ENCODE results near the gene CGGBP1. TPM values are rescaled to one million over a fixed set of nuclear protein-coding genes. Genes with fewer than 3 reads are reported as not detected.

Gene CGGBP1
- total RNA-seq, 1 experiment from 2014 or later, result 43.2 TPM

GRCh38 chr3:88036221-88036620 lies 22.6 kb downstream of the CGGBP1 start:
- DNase-seq, result no peak
- H3K27ac Mint-ChIP-seq (ENCODE audit: unreplicated experiment), result no peak overlapping the region
- no TSS peak for BruUV-seq (replicated peaks)
- CTCF ChIA-PET, result no interaction called here
- H3K4me3 Mint-ChIP-seq (ENCODE audit: unreplicated experiment), result no peak overlapping the region
- Histone ChIP-seq H3K4me3 (ENCODE audit: low read depth, low read length) (no peak overlapping the region), H3K27me3 (replicated peaks; ENCODE audit: control insufficient read depth, insufficient read depth, low read length) (no peaks in the 10 kb centered on the region), H3K9me3 (no peaks in the 10 kb centered on the region), H3K4me1 (no peaks in the 10 kb centered on the region), H3K36me3 (ENCODE audit: control insufficient read depth, insufficient read depth, low read length) (no peaks in the 10 kb centered on the region)
- TF ChIP-seq CTCF (IDR thresholded peaks at IDR 0.05; ENCODE audit: insufficient read depth in 1 of 2, low read depth in 1 of 2, low read length in 1 of 2, severe bottlenecking in 1 of 2, unreplicated experiment in 1 of 2), result no peak
- intact Hi-C loops (cut with micrococcal nuclease; ENCODE audit: unreplicated experiment), result no loop called here
- H3K4me1 Mint-ChIP-seq (ENCODE audit: low read depth, unreplicated experiment), result peaks cover 6% of the 10 kb centered on the region
- H3K36me3 Mint-ChIP-seq (ENCODE audit: insufficient read depth, unreplicated experiment), result no peaks in the 10 kb centered on the region
- POLR2A ChIA-PET, result no interaction called here
- H3K9me3 Mint-ChIP-seq (ENCODE audit: unreplicated experiment), result no peaks in the 10 kb centered on the region
- H3K27me3 Mint-ChIP-seq (ENCODE audit: insufficient read depth, unreplicated experiment), result peaks cover 5% of the 10 kb centered on the region

DNA sequence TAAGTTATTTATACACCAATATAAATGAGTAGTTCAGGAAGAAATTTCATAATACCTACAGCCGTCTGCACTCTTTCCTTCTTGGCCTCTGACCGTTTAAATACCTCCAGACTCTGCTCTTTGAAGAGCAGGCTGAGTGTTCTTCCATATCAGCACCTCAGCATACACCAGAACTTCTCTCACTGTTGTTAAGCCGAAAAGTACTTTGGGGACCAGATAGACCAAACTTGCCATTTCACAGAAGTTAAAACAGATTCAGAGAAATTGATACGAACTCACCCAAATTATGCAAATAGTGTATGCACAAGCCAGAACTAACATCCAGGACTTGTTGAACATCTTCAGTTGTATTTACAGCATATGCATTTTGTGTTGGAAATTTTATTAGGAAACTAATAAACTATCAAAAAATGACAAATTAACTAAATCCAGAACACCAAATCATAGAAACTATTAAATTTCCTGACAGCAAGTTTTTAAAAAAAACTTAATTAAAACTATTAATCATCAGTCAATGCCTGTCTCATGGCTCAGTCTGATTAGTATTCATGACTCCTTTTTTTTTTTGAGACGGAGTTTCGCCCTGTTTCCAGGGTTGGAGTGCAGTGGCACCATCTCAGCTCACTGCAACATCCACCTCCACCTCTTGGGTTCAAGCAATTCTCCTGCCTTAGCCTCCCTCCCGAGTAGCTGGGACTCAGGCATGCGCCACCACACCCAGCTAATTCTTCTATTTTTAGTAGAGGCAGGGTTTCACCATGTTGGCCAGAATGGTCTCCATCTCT lies 24.1 kb downstream of the CGGBP1 start:
- H3K4me1 ChIP-seq, result no peaks in the 10 kb centered on the region
- H3K4me3 ChIP-seq (ENCODE audit: low read depth, low read length), result no peak overlapping the region
- BruUV-seq (replicated peaks), result no TSS peak
- intact Hi-C loops (cut with micrococcal nuclease; ENCODE audit: unreplicated experiment), result no loop called here
- no peak for DNase-seq
- H3K9me3 ChIP-seq, result no peaks in the 10 kb centered on the region
- Mint-ChIP-seq H3K9me3 (ENCODE audit: unreplicated experiment) (no peaks in the 10 kb centered on the region), H3K27me3 (ENCODE audit: insufficient read depth, unreplicated experiment) (peaks cover 5% of the 10 kb centered on the region), H3K27ac (ENCODE audit: unreplicated experiment) (no peak overlapping the region), H3K4me1 (ENCODE audit: low read depth, unreplicated experiment) (peaks cover 6% of the 10 kb centered on the region), H3K36me3 (ENCODE audit: insufficient read depth, unreplicated experiment) (no peaks in the 10 kb centered on the region), H3K4me3 (ENCODE audit: unreplicated experiment) (no peak overlapping the region)
- H3K36me3 ChIP-seq (ENCODE audit: control insufficient read depth, insufficient read depth, low read length), result no peaks in the 10 kb centered on the region
- CTCF ChIA-PET, result no interaction called here
- POLR2A ChIA-PET, result no interaction called here
- no peak for TF ChIP-seq CTCF (IDR thresholded peaks at IDR 0.05; ENCODE audit: insufficient read depth in 1 of 2, low read depth in 1 of 2, low read length in 1 of 2, severe bottlenecking in 1 of 2, unreplicated experiment in 1 of 2)
- H3K27me3 ChIP-seq (replicated peaks; ENCODE audit: control insufficient read depth, insufficient read depth, low read length), result no peaks in the 10 kb centered on the region

GRCh38 chr3:88033808-88034207 lies 25.0 kb downstream of the CGGBP1 start:
- no peaks in the 10 kb centered on the region for H3K36me3 Mint-ChIP-seq (ENCODE audit: insufficient read depth, unreplicated experiment)
- ChIA-PET CTCF (no interaction called here), POLR2A (no interaction called here)
- H3K4me1 Mint-ChIP-seq (ENCODE audit: low read depth, unreplicated experiment), result peaks cover 6% of the 10 kb centered on the region
- Histone ChIP-seq H3K36me3 (ENCODE audit: control insufficient read depth, insufficient read depth, low read length) (no peaks in the 10 kb centered on the region), H3K4me1 (no peaks in the 10 kb centered on the region), H3K4me3 (ENCODE audit: low read depth, low read length) (no peak overlapping the region), H3K9me3 (no peaks in the 10 kb centered on the region), H3K27me3 (replicated peaks; ENCODE audit: control insufficient read depth, insufficient read depth, low read length) (no peaks in the 10 kb centered on the region)
- no TSS peak for BruUV-seq (replicated peaks)
- DNase-seq, result no peak
- H3K27ac Mint-ChIP-seq (ENCODE audit: unreplicated experiment), result no peak overlapping the region
- peaks cover 7% of the 10 kb centered on the region for H3K27me3 Mint-ChIP-seq (ENCODE audit: insufficient read depth, unreplicated experiment)
- intact Hi-C loops (cut with micrococcal nuclease; ENCODE audit: unreplicated experiment), result no loop called here
- H3K9me3 Mint-ChIP-seq (ENCODE audit: unreplicated experiment), result no peaks in the 10 kb centered on the region
- TF ChIP-seq CTCF (IDR thresholded peaks at IDR 0.05; ENCODE audit: insufficient read depth in 1 of 2, low read depth in 1 of 2, low read length in 1 of 2, severe bottlenecking in 1 of 2, unreplicated experiment in 1 of 2), result no peak
- H3K4me3 Mint-ChIP-seq (ENCODE audit: unreplicated experiment), result no peak overlapping the region
